ENCODE measurements around the gene KLHL21. TPM values are rescaled to one million over a fixed set of nuclear protein-coding genes. Genes with fewer than 3 reads are reported as not detected.
A peak's percentile ranks its signal among the peaks of the same experiment; 100 is the strongest.

KLHL21 gene
- total and polyA plus RNA-seq, 9 of the 15 experiments (the other 6 are each of a cell fraction or from before 2014, with no cell fraction given), result 2.1 to 42.1 (median 17.5) TPM

GRCh38 chr1:6569033-6569432, 33.6 kb downstream of the KLHL21 start (continued):
- TF ChIP-seq ZNF592 (IDR thresholded peaks at IDR 0.05) (no peak), HLTF (IDR thresholded peaks at IDR 0.05) (0 out of 2 replicates have a peak, but pooled peaks have one; percentile 18), RERE (CRISPR knock-in tag; IDR thresholded peaks at IDR 0.05; ENCODE audit: borderline replicate concordance) (no peak), EHMT2 (IDR thresholded peaks at IDR 0.05) (peak; percentile 22; the same call in 1 of the 2 replicates), NCOA4 (IDR thresholded peaks at IDR 0.05; ENCODE audit: partially characterized antibody) (peak; percentile 10), GATAD2A (IDR thresholded peaks at IDR 0.05) (0 out of 2 replicates have a peak, but pooled peaks have one; percentile 6), ZBTB26 (CRISPR knock-in tag; IDR thresholded peaks at IDR 0.05) (0 out of 2 replicates have a peak, but pooled peaks have one; percentile 43), TRIM24 (IDR thresholded peaks at IDR 0.05) (peak in 1 of 2 experiments; percentile 23; a peak in 1 of 4 replicates), RAD21 (CRISPR knock-in tag; conservative IDR thresholded peaks at IDR 0.05 in 1 of 2, IDR thresholded peaks at IDR 0.05 in 1 of 2) (no peak), KLF13 (tag; IDR thresholded peaks at IDR 0.05; ENCODE audit: borderline replicate concordance, low read depth) (no peak), POLR3A (IDR thresholded peaks at IDR 0.05; ENCODE audit: borderline replicate concordance, extremely low read depth, insufficient read depth, insufficient read length) (no peak), TSHZ1 (CRISPR knock-in tag; IDR thresholded peaks at IDR 0.05) (no peak), PYGO2 (tag; IDR thresholded peaks at IDR 0.05) (no peak), CC2D1A (IDR thresholded peaks at IDR 0.05) (no peak)
